ENCODE measurements around the gene COL9A3. TPM values are rescaled to one million over a fixed set of nuclear protein-coding genes. Genes with fewer than 3 reads are reported as not detected.

COL9A3 gene
- total RNA-seq, 2 experiments from 2014 or later, result not detected

DNA sequence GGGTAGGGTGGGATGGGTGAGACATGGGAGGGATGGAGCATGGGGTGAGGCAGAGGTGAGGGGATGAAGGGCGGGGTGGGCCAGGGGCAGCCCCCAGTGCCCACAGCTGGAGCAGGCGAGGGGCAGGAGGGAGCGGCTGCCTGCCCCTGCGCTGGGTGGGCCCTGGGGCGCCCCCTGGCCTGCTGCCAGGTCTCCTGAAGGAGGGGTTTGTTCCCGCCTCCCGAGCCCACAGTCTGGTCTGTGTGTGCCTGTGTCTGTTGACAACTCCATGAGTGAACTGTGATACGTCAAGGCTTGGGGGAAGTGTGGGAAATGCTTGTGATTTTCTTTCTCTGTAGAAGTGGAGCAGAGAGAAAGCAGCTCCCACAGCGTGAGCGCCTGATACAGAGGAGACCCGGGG is 31.5 kb upstream of the COL9A3 start:
- ChIA-PET POLR2A (no interaction called here), CTCF (no interaction called here)
- no peak for TF ChIP-seq CTCF (IDR thresholded peaks at IDR 0.05)
- Mint-ChIP-seq H3K27me3 (no peaks in the 10 kb centered on the region), H3K9me3 (no peaks in the 10 kb centered on the region), H3K36me3 (ENCODE audit: low read depth) (no peaks in the 10 kb centered on the region), H3K4me1 (ENCODE audit: low read depth) (peaks cover 6% of the 10 kb centered on the region), H3K4me3 (no peak overlapping the region), H3K27ac (no peak overlapping the region)
- Histone ChIP-seq H3K27ac (ENCODE audit: low read depth in 1 of 2, low read length in 2 of 2) (no peak overlapping the region), H3K9me3 (ENCODE audit: control insufficient read depth in 1 of 2, insufficient read depth in 1 of 2, low read length in 2 of 2) (no peaks in the 10 kb centered on the region), H3K4me1 (ENCODE audit: insufficient read depth, low read length) (peaks cover 5% of the 10 kb centered on the region), H3K27me3 (ENCODE audit: control insufficient read depth in 1 of 2, insufficient read depth in 2 of 2, low read length in 2 of 2) (no peaks in the 10 kb centered on the region), H3K36me3 (ENCODE audit: insufficient read depth, low read length) (no peaks in the 10 kb centered on the region), H3K4me3 (ENCODE audit: low read length) (no peak overlapping the region)
- no peak for ATAC-seq (ENCODE audit: poor library complexity)
- DNase-seq, result no peak
- intact Hi-C loops (cut with DNase I, micrococcal nuclease), result no loop called here

DNA sequence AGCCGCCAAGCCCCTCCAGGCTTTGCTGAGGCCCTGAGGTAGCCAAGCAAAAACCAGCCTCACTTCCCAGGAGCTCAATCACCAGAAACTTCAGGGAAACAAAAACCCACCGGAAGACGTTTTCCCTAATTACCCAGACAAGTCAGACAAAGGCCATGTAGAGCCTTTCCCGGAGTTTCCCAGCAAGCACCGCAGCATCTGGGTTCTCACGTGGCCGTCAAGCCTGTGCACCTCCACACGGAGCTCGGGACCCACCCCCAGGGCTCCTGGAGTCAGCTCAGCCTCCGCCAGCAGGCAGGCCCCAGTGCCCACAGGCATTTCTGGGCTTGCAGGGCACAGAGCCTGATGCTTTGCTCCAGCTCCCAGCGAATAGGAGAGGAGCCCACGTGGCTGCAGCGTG is 30.7 kb upstream of the COL9A3 start:
- Histone ChIP-seq H3K27ac (ENCODE audit: low read depth in 1 of 2, low read length in 2 of 2) (no peak overlapping the region), H3K4me3 (ENCODE audit: low read length) (no peak overlapping the region), H3K36me3 (ENCODE audit: insufficient read depth, low read length) (no peaks in the 10 kb centered on the region), H3K27me3 (ENCODE audit: control insufficient read depth in 1 of 2, insufficient read depth in 2 of 2, low read length in 2 of 2) (no peaks in the 10 kb centered on the region), H3K9me3 (ENCODE audit: control insufficient read depth in 1 of 2, insufficient read depth in 1 of 2, low read length in 2 of 2) (no peaks in the 10 kb centered on the region), H3K4me1 (ENCODE audit: insufficient read depth, low read length) (peaks cover 6% of the 10 kb centered on the region)
- Mint-ChIP-seq H3K4me3 (no peak overlapping the region), H3K4me1 (ENCODE audit: low read depth) (peaks cover 7% of the 10 kb centered on the region), H3K36me3 (ENCODE audit: low read depth) (no peaks in the 10 kb centered on the region), H3K27ac (no peak overlapping the region), H3K27me3 (no peaks in the 10 kb centered on the region), H3K9me3 (no peaks in the 10 kb centered on the region)
- no peak for TF ChIP-seq CTCF (IDR thresholded peaks at IDR 0.05)
- no peak for DNase-seq
- ChIA-PET CTCF (no interaction called here), POLR2A (no interaction called here)
- no peak for ATAC-seq (ENCODE audit: poor library complexity)
- intact Hi-C loops (cut with DNase I, micrococcal nuclease), result no loop called here

- no peak for TF ChIP-seq CTCF (IDR thresholded peaks at IDR 0.05)
These were observed 29.5 kb upstream of the COL9A3 start for GRCh38 chr20:62787321-62787720.

More at GRCh38 chr20:62787321-62787720, 29.5 kb upstream of the COL9A3 start:
- no peaks in the 10 kb centered on the region for H3K36me3 ChIP-seq (ENCODE audit: insufficient read depth, low read length)
- ChIA-PET CTCF (no interaction called here), POLR2A (no interaction called here)
- peak in 2 of 14 experiments; percentile 53 to 71 for DNase-seq
- Mint-ChIP-seq H3K27me3 (no peaks in the 10 kb centered on the region), H3K4me1 (ENCODE audit: low read depth) (peaks cover 14% of the 10 kb centered on the region), H3K27ac (no peak overlapping the region), H3K4me3 (no peak overlapping the region), H3K36me3 (ENCODE audit: low read depth) (no peaks in the 10 kb centered on the region), H3K9me3 (no peaks in the 10 kb centered on the region)
- no peak overlapping the region for H3K27ac ChIP-seq (ENCODE audit: low read depth in 1 of 2, low read length in 2 of 2)
- H3K9me3 ChIP-seq (ENCODE audit: control insufficient read depth in 1 of 2, insufficient read depth in 1 of 2, low read length in 2 of 2), result no peaks in the 10 kb centered on the region
- no peak for ATAC-seq (ENCODE audit: poor library complexity)
- intact Hi-C loops (cut with DNase I, micrococcal nuclease), result no loop called here
- no peaks in the 10 kb centered on the region for H3K27me3 ChIP-seq (ENCODE audit: control insufficient read depth in 1 of 2, insufficient read depth in 2 of 2, low read length in 2 of 2)
- H3K4me3 ChIP-seq (ENCODE audit: low read length), result no peak overlapping the region
- H3K4me1 ChIP-seq (ENCODE audit: insufficient read depth, low read length), result peaks cover 15% of the 10 kb centered on the region
